ENCODE measurements around the gene HACD3. TPM values are rescaled to one million over a fixed set of nuclear protein-coding genes. Genes with fewer than 3 reads are reported as not detected.

Gene HACD3
- polyA plus RNA-seq (2012; ENCODE audit: missing spikeins): 32.2 TPM

- DNase-seq (ENCODE audit: insufficient read length) (peak; percentile 97), FAIRE-seq (peak; percentile 90)
- TF ChIP-seq POLR2AphosphoS5 (IDR thresholded peaks at IDR 0.05; ENCODE audit: low read depth, low read length) (peak; percentile 62), POLR2A (IDR thresholded peaks at IDR 0.05; ENCODE audit: low read depth, low read length) (peak; percentile 80; the same call in 1 of the 2 replicates), TAF1 (IDR thresholded peaks at IDR 0.05; ENCODE audit: borderline replicate concordance, low read depth, low read length) (no peak; the same call in none of the 2 replicates)
Measured at GRCh38 chr15:65530318-65531111, at the start of gene HACD3. Gene HACD3, plus strand, starts transcription at chr15:65530463. Its CDS starts 169 bp downstream, at chr15:65530632.

GRCh38 chr15:65484876-65485275 lies 45.4 kb upstream of the HACD3 start:
- FAIRE-seq: no peak

GRCh38 chr15:65494076-65494475 lies 36.2 kb upstream of the HACD3 start:
- no peak for DNase-seq (ENCODE audit: insufficient read length)
- no peak for TF ChIP-seq POLR2AphosphoS5 (IDR thresholded peaks at IDR 0.05; ENCODE audit: low read depth, low read length)
- TF ChIP-seq POLR2A (IDR thresholded peaks at IDR 0.05; ENCODE audit: low read depth, low read length): no peak
- TF ChIP-seq TAF1 (IDR thresholded peaks at IDR 0.05; ENCODE audit: borderline replicate concordance, low read depth, low read length): no peak
- FAIRE-seq: no peak

More at GRCh38 chr15:65484876-65485275, 45.4 kb upstream of the HACD3 start:
- no peak for TF ChIP-seq POLR2A (IDR thresholded peaks at IDR 0.05; ENCODE audit: low read depth, low read length)
- no peak for TF ChIP-seq POLR2AphosphoS5 (IDR thresholded peaks at IDR 0.05; ENCODE audit: low read depth, low read length)
- no peak for TF ChIP-seq TAF1 (IDR thresholded peaks at IDR 0.05; ENCODE audit: borderline replicate concordance, low read depth, low read length)
- no peak for DNase-seq (ENCODE audit: insufficient read length)

- TF ChIP-seq POLR2AphosphoS5 (IDR thresholded peaks at IDR 0.05; ENCODE audit: low read depth, low read length) (no peak), TAF1 (IDR thresholded peaks at IDR 0.05; ENCODE audit: borderline replicate concordance, low read depth, low read length) (no peak), POLR2A (IDR thresholded peaks at IDR 0.05; ENCODE audit: low read depth, low read length) (no peak)
- FAIRE-seq (no peak), DNase-seq (ENCODE audit: insufficient read length) (no peak)
Measured at GRCh38 chr15:65509321-65509720, 20.9 kb upstream of the HACD3 start.

- no peak for TF ChIP-seq POLR2AphosphoS5 (IDR thresholded peaks at IDR 0.05; ENCODE audit: low read depth, low read length)
- DNase-seq (ENCODE audit: insufficient read length) (no peak), FAIRE-seq (no peak)
Measured at GRCh38 chr15:65512189-65512588, 18.1 kb upstream of the HACD3 start.

- FAIRE-seq: no peak
- TF ChIP-seq POLR2AphosphoS5 (IDR thresholded peaks at IDR 0.05; ENCODE audit: low read depth, low read length) (no peak), TAF1 (IDR thresholded peaks at IDR 0.05; ENCODE audit: borderline replicate concordance, low read depth, low read length) (no peak), POLR2A (IDR thresholded peaks at IDR 0.05; ENCODE audit: low read depth, low read length) (no peak)
Measured at GRCh38 chr15:65512807-65513416, 17.4 kb upstream of the HACD3 start.

GRCh38 chr15:65516997-65517865 lies 13.0 kb upstream of the HACD3 start, which contains the start of gene DPP8:
Gene DPP8, minus strand, starts transcription at chr15:65517689. Its CDS starts 5,136 bp downstream, at chr15:65512553.
- peak; percentile 93 for TF ChIP-seq POLR2AphosphoS5 (IDR thresholded peaks at IDR 0.05; ENCODE audit: low read depth, low read length)
- peak; percentile 96 for TF ChIP-seq POLR2A (IDR thresholded peaks at IDR 0.05; ENCODE audit: low read depth, low read length)
- peak; percentile 92 for TF ChIP-seq TAF1 (IDR thresholded peaks at IDR 0.05; ENCODE audit: borderline replicate concordance, low read depth, low read length)
- FAIRE-seq (peak; percentile 90), DNase-seq (ENCODE audit: insufficient read length) (peak; percentile 86)

More at GRCh38 chr15:65512807-65513416, 17.4 kb upstream of the HACD3 start:
- no peak for DNase-seq (ENCODE audit: insufficient read length)

DNA sequence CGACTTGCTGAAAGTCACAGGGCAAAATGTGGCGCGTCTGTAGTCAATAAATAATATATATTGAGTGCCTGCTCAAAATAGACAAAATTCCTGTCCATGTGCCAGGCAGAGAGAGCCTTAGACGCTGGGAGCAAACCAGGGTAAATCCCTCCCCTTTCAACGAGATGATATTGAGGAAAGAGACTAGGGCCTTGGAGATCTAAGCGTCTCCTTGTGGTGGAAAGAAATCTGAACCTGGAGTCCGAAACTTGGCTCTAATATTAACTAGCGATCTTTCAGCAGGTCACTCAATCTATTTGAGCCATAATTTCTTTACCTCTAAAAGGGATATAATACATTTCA lies 12.4 kb upstream of the HACD3 start:
- TF ChIP-seq TAF1 (IDR thresholded peaks at IDR 0.05; ENCODE audit: borderline replicate concordance, low read depth, low read length) (no peak), POLR2A (IDR thresholded peaks at IDR 0.05; ENCODE audit: low read depth, low read length) (no peak), POLR2AphosphoS5 (IDR thresholded peaks at IDR 0.05; ENCODE audit: low read depth, low read length) (no peak)
- DNase-seq (ENCODE audit: insufficient read length): no peak
- FAIRE-seq: no peak

DNA sequence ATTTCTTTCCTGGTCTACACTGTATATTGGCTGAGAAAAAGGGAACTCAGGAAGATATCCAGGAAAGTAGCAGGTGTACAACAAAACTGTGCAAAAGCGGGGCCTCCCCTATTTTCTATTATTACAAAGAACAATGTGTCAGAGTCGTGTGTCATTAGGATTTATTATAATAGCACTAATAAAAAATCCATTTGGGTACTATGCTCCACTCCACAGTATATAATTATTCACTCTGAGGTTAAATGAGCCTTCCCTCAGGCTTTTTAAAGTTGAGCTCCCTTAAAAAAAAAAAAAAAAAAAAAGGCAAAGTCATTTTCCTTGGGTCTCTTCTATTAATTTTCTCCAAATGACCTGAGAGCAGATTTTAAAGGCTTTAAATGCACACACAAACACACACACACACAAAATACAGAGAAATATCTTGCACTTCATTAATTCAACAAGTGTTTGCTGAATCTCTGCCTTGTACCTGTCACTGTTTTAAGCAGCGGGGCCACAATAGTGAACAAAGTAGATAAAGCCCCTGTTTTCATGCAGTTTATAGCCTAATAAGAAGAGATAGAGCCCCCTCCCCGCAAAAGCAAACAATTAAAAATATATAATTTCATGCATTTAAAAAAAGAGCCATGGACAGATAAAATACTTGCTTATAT lies 11.5 kb upstream of the HACD3 start:
- TF ChIP-seq TAF1 (IDR thresholded peaks at IDR 0.05; ENCODE audit: borderline replicate concordance, low read depth, low read length) (no peak), POLR2A (IDR thresholded peaks at IDR 0.05; ENCODE audit: low read depth, low read length) (no peak), POLR2AphosphoS5 (IDR thresholded peaks at IDR 0.05; ENCODE audit: low read depth, low read length) (no peak)
- no peak for DNase-seq (ENCODE audit: insufficient read length)
- no peak for FAIRE-seq

GRCh38 chr15:65521350-65521749 lies 8.9 kb upstream of the HACD3 start:
- FAIRE-seq: no peak
- DNase-seq (ENCODE audit: insufficient read length): no peak
- TF ChIP-seq TAF1 (IDR thresholded peaks at IDR 0.05; ENCODE audit: borderline replicate concordance, low read depth, low read length) (no peak), POLR2AphosphoS5 (IDR thresholded peaks at IDR 0.05; ENCODE audit: low read depth, low read length) (no peak), POLR2A (IDR thresholded peaks at IDR 0.05; ENCODE audit: low read depth, low read length) (no peak)

DNA sequence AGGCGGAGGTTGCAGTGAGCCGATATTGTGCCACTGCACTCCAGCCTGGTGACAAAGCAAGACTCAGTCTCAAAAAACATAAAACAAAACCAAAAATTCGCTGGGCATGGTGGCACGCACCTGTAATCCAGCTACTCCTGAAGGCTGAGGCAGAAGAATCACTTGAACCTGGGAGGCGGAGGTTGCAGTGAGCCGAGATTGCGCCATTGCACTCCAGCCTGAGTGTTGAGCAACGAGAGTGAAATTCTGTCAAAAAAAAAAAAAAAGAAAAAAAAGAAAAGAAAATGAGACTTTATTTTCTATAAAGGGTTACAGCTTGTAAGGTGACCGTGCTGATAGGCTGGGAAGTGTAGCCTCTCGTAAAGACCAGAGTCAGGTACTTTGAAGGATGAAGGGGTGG lies 6.0 kb upstream of the HACD3 start:
- FAIRE-seq: no peak
- no peak for TF ChIP-seq POLR2AphosphoS5 (IDR thresholded peaks at IDR 0.05; ENCODE audit: low read depth, low read length)
- TF ChIP-seq POLR2A (IDR thresholded peaks at IDR 0.05; ENCODE audit: low read depth, low read length): no peak
- no peak for TF ChIP-seq TAF1 (IDR thresholded peaks at IDR 0.05; ENCODE audit: borderline replicate concordance, low read depth, low read length)
- no peak for DNase-seq (ENCODE audit: insufficient read length)

Data from GM12892 (cell line).